Neural cell (in vitro differentiated cells): ENCODE data around the gene FANCB. TPM values are rescaled to one million over a fixed set of nuclear protein-coding genes. Genes with fewer than 3 reads are reported as not detected.
A peak's percentile ranks its signal among the peaks of the same experiment; 100 is the strongest.

Source experiments
- H2AFZ ChIP-seq: fragments of 200-600, 300-800 bp; sonication (generic), shearing (Covaris generic); 2 replicates; pipeline ENCODE4 v1.6.0; 2014; ENCODE audit warnings: low read depth, mild to moderate bottlenecking, antibody characterized with exemption, low read length, moderate library complexity
- H3F3A ChIP-seq: fragments of 200-600 bp; shearing (Covaris generic); 2 replicates; pipeline ENCODE4 v1.6.1; 2016; ENCODE audit warnings: mild to moderate bottlenecking, moderate library complexity, mixed read lengths, antibody characterized with exemption, low read length; ENCODE audit not compliant: insufficient read depth, poor library complexity, severe bottlenecking
- H3K27ac ChIP-seq: fragments of 200-600, 300-800 bp; sonication (generic), shearing (Covaris generic); 2 replicates; pipeline ENCODE4 v1.5.1; 2014; ENCODE audit warnings: mild to moderate bottlenecking, low read length, moderate library complexity
- H3K27me3 ChIP-seq: fragments of 300-800, 200-600 bp; sonication (generic), shearing (Covaris generic); 2 replicates; pipeline ENCODE4 v1.6.0; 2014; ENCODE audit warnings: mild to moderate bottlenecking, low read depth, low read length, moderate library complexity; ENCODE audit not compliant: insufficient read depth
- H3K36me3 ChIP-seq: fragments of 300-800, 200-600 bp; sonication (generic), shearing (Covaris generic); 2 replicates; pipeline ENCODE4 v1.5.1; 2014; ENCODE audit warnings: mild to moderate bottlenecking, antibody characterized with exemption, low read length, moderate library complexity; ENCODE audit not compliant: insufficient read depth
- H3K4me2 ChIP-seq: fragments of 300-800, 200-600 bp; sonication (generic), shearing (Covaris generic); 2 replicates; pipeline ENCODE4 v1.6.0; 2014; ENCODE audit warnings: mild to moderate bottlenecking, low read length
- H3K4me3 ChIP-seq: fragments of 300-800, 200-600 bp; sonication (generic), shearing (Covaris generic); 2 replicates; pipeline ENCODE4 v1.5.1; 2014; ENCODE audit warnings: mild to moderate bottlenecking, low read length, moderate library complexity
- H3K79me2 ChIP-seq: fragments of 200-600 bp; shearing (Covaris generic); replicated peaks from 2 replicates; pipeline ENCODE4 v1.6.0; 2014; ENCODE audit warnings: mild to moderate bottlenecking, low read length, moderate library complexity; ENCODE audit not compliant: insufficient read depth
- H3K9ac ChIP-seq: fragments of 300-800, 200-600 bp; sonication (generic), shearing (Covaris generic); 2 replicates; pipeline ENCODE4 v1.6.1; 2016; ENCODE audit warnings: mild to moderate bottlenecking, low read length, mixed read lengths
- H3K9me2 ChIP-seq: fragments of 200-600 bp; shearing (Covaris generic); 2 replicates; pipeline ENCODE4 v1.6.1; 2016; ENCODE audit warnings: mild to moderate bottlenecking, low read length, mixed read lengths; ENCODE audit not compliant: insufficient read depth
- H3K9me3 ChIP-seq: fragments of 200-600, 300-800 bp; sonication (generic), shearing (Covaris generic); 2 replicates; pipeline ENCODE4 v1.6.1; 2016; ENCODE audit warnings: mild to moderate bottlenecking, mixed run types, low read length, moderate library complexity, mixed read lengths
- H4K20me1 ChIP-seq: fragments of 200-600 bp; shearing (Covaris generic); 2 replicates; pipeline ENCODE4 v1.6.1; 2016; ENCODE audit warnings: mild to moderate bottlenecking, mixed run types; ENCODE audit not compliant: insufficient read depth
- EP300 ChIP-seq: fragments of 450-650 bp; conservative IDR thresholded peaks from 2 replicates; pipeline ENCODE4 v1.6.1; 2014; ENCODE audit warnings: antibody characterized with exemption, mild to moderate bottlenecking, moderate library complexity; ENCODE audit not compliant: poor library complexity, severe bottlenecking
- EZH2 ChIP-seq: fragments of 200-600, 300-800 bp; shearing (Covaris generic), sonication (generic); IDR thresholded peaks from 2 replicates; pipeline ENCODE4 v1.6.1; 2014; ENCODE audit warnings: antibody characterized with exemption, low read length, borderline replicate concordance, mild to moderate bottlenecking; ENCODE audit not compliant: insufficient read depth, poor library complexity, severe bottlenecking
- MXI1 ChIP-seq: fragments of 450-650 bp; conservative IDR thresholded peaks from 2 replicates; pipeline ENCODE4 v1.6.1; 2014; ENCODE audit warnings: antibody characterized with exemption, mild to moderate bottlenecking; ENCODE audit not compliant: poor library complexity, severe bottlenecking
- POLR2AphosphoS5 ChIP-seq: IDR thresholded peaks from 2 replicates; pipeline ENCODE4 v1.6.1; 2012
- RAD21 ChIP-seq: fragments of 450-650 bp; conservative IDR thresholded peaks from 2 replicates; pipeline ENCODE4 v1.6.1; 2014; ENCODE audit warnings: antibody characterized with exemption, mild to moderate bottlenecking, moderate library complexity
- SMC3 ChIP-seq: fragments of 450-650 bp; conservative IDR thresholded peaks from 2 replicates; pipeline ENCODE4 v1.6.1; 2014; ENCODE audit warnings: antibody characterized with exemption, mild to moderate bottlenecking, moderate library complexity; ENCODE audit not compliant: poor library complexity
- TAF1 ChIP-seq: IDR thresholded peaks from 2 replicates; pipeline ENCODE4 v1.6.1; 2012; ENCODE audit warnings: low read depth
- polyA plus RNA-seq: library from polyadenylated mRNA; depleted of rRNA; stranded (reverse); fragments of >200 nt; gene quantifications from 2 replicates; pipeline ENCODE4 v1.2.3, GENCODE V29; 2014
- TF ChIP-seq, protein P1 (sequence below): fragments of 450-650 bp; IDR thresholded peaks from 2 replicates; pipeline ENCODE4 v1.5.1; 2014; ENCODE audit warnings: antibody characterized with exemption, mild to moderate bottlenecking, moderate library complexity; ENCODE audit not compliant: poor library complexity, severe bottlenecking
- TF ChIP-seq, protein P2 (sequence below): IDR thresholded peaks from 2 replicates; pipeline ENCODE4 v1.6.1; 2012; ENCODE audit warnings: borderline replicate concordance

FANCB gene
- polyA plus RNA-seq, 1 donor from 2014 or later = 0.17 TPM

- H3K27ac ChIP-seq = peak overlapping the region; percentile 55
- H3K9me2 ChIP-seq = no peaks in the 10 kb centered on the region
- TF ChIP-seq, protein P1, sequence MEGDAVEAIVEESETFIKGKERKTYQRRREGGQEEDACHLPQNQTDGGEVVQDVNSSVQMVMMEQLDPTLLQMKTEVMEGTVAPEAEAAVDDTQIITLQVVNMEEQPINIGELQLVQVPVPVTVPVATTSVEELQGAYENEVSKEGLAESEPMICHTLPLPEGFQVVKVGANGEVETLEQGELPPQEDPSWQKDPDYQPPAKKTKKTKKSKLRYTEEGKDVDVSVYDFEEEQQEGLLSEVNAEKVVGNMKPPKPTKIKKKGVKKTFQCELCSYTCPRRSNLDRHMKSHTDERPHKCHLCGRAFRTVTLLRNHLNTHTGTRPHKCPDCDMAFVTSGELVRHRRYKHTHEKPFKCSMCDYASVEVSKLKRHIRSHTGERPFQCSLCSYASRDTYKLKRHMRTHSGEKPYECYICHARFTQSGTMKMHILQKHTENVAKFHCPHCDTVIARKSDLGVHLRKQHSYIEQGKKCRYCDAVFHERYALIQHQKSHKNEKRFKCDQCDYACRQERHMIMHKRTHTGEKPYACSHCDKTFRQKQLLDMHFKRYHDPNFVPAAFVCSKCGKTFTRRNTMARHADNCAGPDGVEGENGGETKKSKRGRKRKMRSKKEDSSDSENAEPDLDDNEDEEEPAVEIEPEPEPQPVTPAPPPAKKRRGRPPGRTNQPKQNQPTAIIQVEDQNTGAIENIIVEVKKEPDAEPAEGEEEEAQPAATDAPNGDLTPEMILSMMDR = no peak
- TF ChIP-seq EP300 = no peak
- TF ChIP-seq MXI1 = no peak
- TF ChIP-seq SMC3 = no peak
- TF ChIP-seq TAF1 = no peak
- no peak for TF ChIP-seq EZH2
- TF ChIP-seq POLR2AphosphoS5 = no peak
- no peak for TF ChIP-seq RAD21
- TF ChIP-seq, protein P2, sequence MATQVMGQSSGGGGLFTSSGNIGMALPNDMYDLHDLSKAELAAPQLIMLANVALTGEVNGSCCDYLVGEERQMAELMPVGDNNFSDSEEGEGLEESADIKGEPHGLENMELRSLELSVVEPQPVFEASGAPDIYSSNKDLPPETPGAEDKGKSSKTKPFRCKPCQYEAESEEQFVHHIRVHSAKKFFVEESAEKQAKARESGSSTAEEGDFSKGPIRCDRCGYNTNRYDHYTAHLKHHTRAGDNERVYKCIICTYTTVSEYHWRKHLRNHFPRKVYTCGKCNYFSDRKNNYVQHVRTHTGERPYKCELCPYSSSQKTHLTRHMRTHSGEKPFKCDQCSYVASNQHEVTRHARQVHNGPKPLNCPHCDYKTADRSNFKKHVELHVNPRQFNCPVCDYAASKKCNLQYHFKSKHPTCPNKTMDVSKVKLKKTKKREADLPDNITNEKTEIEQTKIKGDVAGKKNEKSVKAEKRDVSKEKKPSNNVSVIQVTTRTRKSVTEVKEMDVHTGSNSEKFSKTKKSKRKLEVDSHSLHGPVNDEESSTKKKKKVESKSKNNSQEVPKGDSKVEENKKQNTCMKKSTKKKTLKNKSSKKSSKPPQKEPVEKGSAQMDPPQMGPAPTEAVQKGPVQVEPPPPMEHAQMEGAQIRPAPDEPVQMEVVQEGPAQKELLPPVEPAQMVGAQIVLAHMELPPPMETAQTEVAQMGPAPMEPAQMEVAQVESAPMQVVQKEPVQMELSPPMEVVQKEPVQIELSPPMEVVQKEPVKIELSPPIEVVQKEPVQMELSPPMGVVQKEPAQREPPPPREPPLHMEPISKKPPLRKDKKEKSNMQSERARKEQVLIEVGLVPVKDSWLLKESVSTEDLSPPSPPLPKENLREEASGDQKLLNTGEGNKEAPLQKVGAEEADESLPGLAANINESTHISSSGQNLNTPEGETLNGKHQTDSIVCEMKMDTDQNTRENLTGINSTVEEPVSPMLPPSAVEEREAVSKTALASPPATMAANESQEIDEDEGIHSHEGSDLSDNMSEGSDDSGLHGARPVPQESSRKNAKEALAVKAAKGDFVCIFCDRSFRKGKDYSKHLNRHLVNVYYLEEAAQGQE = no peak
- H3K9me3 ChIP-seq = no peaks in the 10 kb centered on the region
- H2AFZ ChIP-seq = no peak overlapping the region
- H3K36me3 ChIP-seq = no peaks in the 10 kb centered on the region
- H3K4me2 ChIP-seq = peak overlapping the region; percentile 39
- H3K27me3 ChIP-seq = no peaks in the 10 kb centered on the region
- H3K4me3 ChIP-seq = peak overlapping the region; percentile 80
- H4K20me1 ChIP-seq = no peaks in the 10 kb centered on the region
- no peaks in the 10 kb centered on the region for H3F3A ChIP-seq
- H3K9ac ChIP-seq = peak overlapping the region; percentile 70
- H3K79me2 ChIP-seq = no peaks in the 10 kb centered on the region
Measured at GRCh38 chrX:14873676-14874049, 794 bp upstream of the FANCB start.

- Histone ChIP-seq H3K9me2 (no peaks in the 10 kb centered on the region), H3F3A (no peaks in the 10 kb centered on the region), H3K9ac (no peak overlapping the region), H3K4me2 (no peak overlapping the region), H3K36me3 (no peaks in the 10 kb centered on the region), H3K27ac (no peak overlapping the region), H3K27me3 (no peaks in the 10 kb centered on the region), H3K79me2 (no peaks in the 10 kb centered on the region), H2AFZ (no peak overlapping the region), H4K20me1 (no peaks in the 10 kb centered on the region), H3K4me3 (peak overlapping the region; percentile 80), H3K9me3 (no peaks in the 10 kb centered on the region)
- TF ChIP-seq TAF1 = no peak
- no peak for TF ChIP-seq SMC3
- TF ChIP-seq MXI1 = no peak
- TF ChIP-seq, protein P1 = no peak
- TF ChIP-seq, protein P2 = no peak
- no peak for TF ChIP-seq RAD21
- no peak for TF ChIP-seq EZH2
- TF ChIP-seq EP300 = no peak
- TF ChIP-seq POLR2AphosphoS5 = no peak
Measured at GRCh38 chrX:14872355-14872754, 514 bp downstream of the FANCB start.
